WTC11 (cell line): ENCODE measurements around the gene ROCK1. TPM values are rescaled to one million over a fixed set of nuclear protein-coding genes. Genes with fewer than 3 reads are reported as not detected.
A peak's percentile ranks its signal among the peaks of the same experiment; 100 is the strongest.

Source experiments
- ATAC-seq: fragments of 200-7000 bp; cut with Tn5 transposase; 2 replicates; pipeline ENCODE4 v1.10.0; 2021; ENCODE audit warnings: mild to moderate bottlenecking, moderate library complexity
- CTCF ChIA-PET: fragments of 300-600 bp; sonication (Branson Sonifier 250); formaldehyde crosslinking; loops from one replicate; lab custom pipeline; 2021; ENCODE audit warnings: antibody characterized with exemption; lab: Charles Lee
- POLR2A ChIA-PET: fragments of 350-600 bp; sonication (Branson Sonifier 250); formaldehyde crosslinking; loops from one replicate; lab custom pipeline; 2021; ENCODE audit warnings: antibody characterized with exemption; lab: Charles Lee
- DNase-seq: peaks from one replicate; pipeline ENCODE4 v3.0.0; 2021; ENCODE audit warnings: low spot score
- H3K27ac Mint-ChIP-seq: 2 replicates; pipeline ENCODE4 v1.8.0; 2021; ENCODE audit warnings: mixed read lengths
- H3K27me3 Mint-ChIP-seq: 2 replicates; pipeline ENCODE4 v1.8.0; 2021; ENCODE audit warnings: low read depth, mild to moderate bottlenecking, moderate library complexity, mixed read lengths
- H3K36me3 Mint-ChIP-seq: 2 replicates; pipeline ENCODE4 v1.8.0; 2021; ENCODE audit warnings: mixed read lengths
- H3K4me1 Mint-ChIP-seq: 2 replicates; pipeline ENCODE4 v1.8.0; 2022; ENCODE audit warnings: mixed read lengths
- H3K4me3 Mint-ChIP-seq: 2 replicates; pipeline ENCODE4 v1.8.0; 2021; ENCODE audit warnings: mild to moderate bottlenecking, moderate library complexity, mixed read lengths
- H3K9me3 Mint-ChIP-seq: 2 replicates; pipeline ENCODE4 v1.8.0; 2021; ENCODE audit warnings: mixed read lengths
- ARID4B ChIP-seq: sonication (generic); formaldehyde crosslinking; IDR thresholded peaks from 2 replicates; pipeline ENCODE4 v1.8.0; 2023; ENCODE audit warnings: missing genetic modification reagents, mild to moderate bottlenecking, borderline replicate concordance
- CREB1 ChIP-seq: sonication (generic); formaldehyde crosslinking; IDR thresholded peaks from 2 replicates; pipeline ENCODE4 v1.8.0; 2023; ENCODE audit warnings: mild to moderate bottlenecking, missing genetic modification reagents
- E2F1 ChIP-seq: sonication (generic); formaldehyde crosslinking; IDR thresholded peaks from 2 replicates; pipeline ENCODE4 v1.8.0; 2022; ENCODE audit warnings: mild to moderate bottlenecking, missing genetic modification reagents
- FOXJ3 ChIP-seq: sonication (generic); formaldehyde crosslinking; IDR thresholded peaks from 2 replicates; pipeline ENCODE4 v1.9.0; 2021; ENCODE audit warnings: missing genetic modification reagents, mild to moderate bottlenecking, borderline replicate concordance
- FOXP1 ChIP-seq: sonication (generic); formaldehyde crosslinking; IDR thresholded peaks from 2 replicates; pipeline ENCODE4 v1.8.0; 2022; ENCODE audit warnings: missing genetic modification reagents, mild to moderate bottlenecking, moderate library complexity, borderline replicate concordance
- IRF2 ChIP-seq: sonication (generic); formaldehyde crosslinking; IDR thresholded peaks from 2 replicates; pipeline ENCODE4 v1.8.0; 2022; ENCODE audit warnings: low read depth, missing genetic modification reagents, borderline replicate concordance
- MYBL2 ChIP-seq: sonication (generic); formaldehyde crosslinking; IDR thresholded peaks from 2 replicates; pipeline ENCODE4 v1.8.1; 2023; ENCODE audit warnings: mild to moderate bottlenecking, moderate library complexity, missing genetic modification reagents
- PRDM15 ChIP-seq: sonication (generic); formaldehyde crosslinking; IDR thresholded peaks from 2 replicates; pipeline ENCODE4 v1.8.0; 2022; ENCODE audit warnings: missing genetic modification reagents
- PREB ChIP-seq: sonication (generic); formaldehyde crosslinking; IDR thresholded peaks from 2 replicates; pipeline ENCODE4 v1.8.1; 2022; ENCODE audit warnings: mild to moderate bottlenecking, missing genetic modification reagents, moderate library complexity, borderline replicate concordance
- PRRX2 ChIP-seq: fragments of 250-450 bp; sonication (Bioruptor Pico); IDR thresholded peaks from 2 replicates; pipeline ENCODE4 v1.8.0; 2021; ENCODE audit warnings: mild to moderate bottlenecking
- SP1 ChIP-seq: sonication (generic); formaldehyde crosslinking; conservative IDR thresholded peaks from 2 replicates; pipeline ENCODE4 v1.8.1; 2022; ENCODE audit warnings: missing genetic modification reagents
- TEAD4 ChIP-seq: sonication (generic); formaldehyde crosslinking; IDR thresholded peaks from 2 replicates; pipeline ENCODE4 v1.8.0; 2022; ENCODE audit warnings: mild to moderate bottlenecking, missing genetic modification reagents
- ZNF138 ChIP-seq: sonication (generic); formaldehyde crosslinking; conservative IDR thresholded peaks from 2 replicates; pipeline ENCODE4 v1.8.1; 2022; ENCODE audit warnings: mild to moderate bottlenecking, moderate library complexity, missing genetic modification reagents
- ZNF219 ChIP-seq: sonication (generic); formaldehyde crosslinking; IDR thresholded peaks from 2 replicates; pipeline ENCODE4 v1.8.0; 2023; ENCODE audit warnings: missing genetic modification reagents, mild to moderate bottlenecking, borderline replicate concordance
- ZNF396 ChIP-seq: fragments of 250-450 bp; sonication (Bioruptor Pico); IDR thresholded peaks from 2 replicates; pipeline ENCODE4 v1.8.0; 2021; ENCODE audit warnings: mild to moderate bottlenecking, moderate library complexity, borderline replicate concordance
- total RNA-seq: library from RNA; stranded (reverse); gene quantifications from 3 replicates; pipeline ENCODE4 v1.2.3, GENCODE V29; 2021

ROCK1 gene
- total RNA-seq, 1 experiment from 2014 or later: 42.2 TPM

GRCh38 chr18:21112140-21112473 is 494 bp upstream of the ROCK1 start:
- no peak overlapping the region; the same call in 1 of the 2 replicates for H3K4me3 Mint-ChIP-seq
- POLR2A ChIA-PET: interaction anchor here (0.5 to 1.4 kb wide), 4 partner anchors 12 to 488 kb away, joined by 3 to 4 read pairs (median 4); partner anchors contain the start of gene ESCO1

More at GRCh38 chr18:21112140-21112473, 494 bp upstream of the ROCK1 start:
- peak overlapping the region; percentile 71 for H3K27ac Mint-ChIP-seq
- ATAC-seq: no peak
- no peaks in the 10 kb centered on the region for H3K9me3 Mint-ChIP-seq
- peaks cover 16% of the 10 kb centered on the region for H3K4me1 Mint-ChIP-seq
- no peak for DNase-seq
- CTCF ChIA-PET: interaction anchor here (0.8 to 1.2 kb wide), 4 partner anchors 34 to 489 kb away, joined by 3 to 5 read pairs (median 4); partner anchors contain the start of gene ESCO1
- H3K36me3 Mint-ChIP-seq: no peaks in the 10 kb centered on the region; the same call in 1 of the 2 replicates
- no peak for TF ChIP-seq MYBL2 (CRISPR knock-in tag)
- TF ChIP-seq FOXJ3 (CRISPR knock-in tag): no peak
- no peak for TF ChIP-seq ZNF219
- TF ChIP-seq E2F1: no peak
- TF ChIP-seq ZNF396 (CRISPR knock-in tag): no peak
- no peak for TF ChIP-seq TEAD4 (CRISPR knock-in tag)
- no peak for TF ChIP-seq PRRX2 (CRISPR knock-in tag)
- no peak for TF ChIP-seq FOXP1 (CRISPR knock-in tag)
- no peak for TF ChIP-seq SP1
- TF ChIP-seq PREB (CRISPR knock-in tag): no peak
- no peak for TF ChIP-seq ZNF138 (CRISPR knock-in tag)
- TF ChIP-seq ARID4B (CRISPR knock-in tag): no peak
- TF ChIP-seq PRDM15 (CRISPR knock-in tag): no peak
- no peak for TF ChIP-seq CREB1 (CRISPR knock-in tag)
- no peak for TF ChIP-seq IRF2 (CRISPR knock-in tag)
- H3K27me3 Mint-ChIP-seq: peaks cover 16% of the 10 kb centered on the region
